CD4-positive, alpha-beta T cell treated with Interleukin-12 subunit alpha and Interleukin-12 subunit beta, for 1 hour (primary cell): Measurements from ENCODE around the gene CACYBP.
"Not testable (repeated sequence)": the region's sequence is repeated elsewhere in the genome, so short reads cannot be mapped to it uniquely, and the experiment has no call there.

Source experiments
- DNase-seq: peaks from one replicate; pipeline ENCODE4 v3.0.0-alpha.2; 2020

The CACYBP gene

GRCh38 chr1:175015243-175015642, 15.5 kb downstream of the CACYBP start:
- no peak for DNase-seq

GRCh38 chr1:175019524-175019923, 19.8 kb downstream of the CACYBP start:
- no peak for DNase-seq

GRCh38 chr1:175023043-175023921, 23.5 kb downstream of the CACYBP start, which contains the start of gene MRPS14:
TSS of gene MRPS14 (minus strand) at chr1:175023425. CDS start at chr1:175023408, 17 bp downstream.
- DNase-seq = peak; percentile 99

- DNase-seq = not testable (repeated sequence)
These were observed 24.1 kb downstream of the CACYBP start for GRCh38 chr1:175023922-175024242.

GRCh38 chr1:175024773-175025172, 25.0 kb downstream of the CACYBP start:
- DNase-seq = no peak

GRCh38 chr1:175033953-175034352, 34.2 kb downstream of the CACYBP start:
- DNase-seq = no peak

- no peak for DNase-seq
These were observed 35.0 kb downstream of the CACYBP start for GRCh38 chr1:175034775-175035174.

GRCh38 chr1:175035865-175036264, 36.1 kb downstream of the CACYBP start:
- DNase-seq = no peak

GRCh38 chr1:175036476-175036875, 36.7 kb downstream of the CACYBP start:
- no peak for DNase-seq

GRCh38 chr1:175037416-175037815, 37.7 kb downstream of the CACYBP start:
- no peak for DNase-seq

GRCh38 chr1:175040324-175040879, 40.7 kb downstream of the CACYBP start:
- DNase-seq = no peak

GRCh38 chr1:175042650-175043049, 42.9 kb downstream of the CACYBP start:
- no peak for DNase-seq

GRCh38 chr1:175043824-175044223, 44.1 kb downstream of the CACYBP start:
- DNase-seq = no peak

- not testable (repeated sequence) for DNase-seq
These were observed 44.8 kb downstream of the CACYBP start for GRCh38 chr1:175044591-175044990.

GRCh38 chr1:175045097-175045496, 45.4 kb downstream of the CACYBP start:
- DNase-seq = no peak

- no peak for DNase-seq
These were observed 45.8 kb downstream of the CACYBP start for GRCh38 chr1:175045519-175045918.

- DNase-seq = no peak
These were observed 51.2 kb downstream of the CACYBP start for GRCh38 chr1:175050992-175051391.

GRCh38 chr1:175054736-175055135, 55.0 kb downstream of the CACYBP start:
- DNase-seq = no peak
